DMS 273 (cell line): ENCODE data around the gene PNPLA3.
A peak's percentile ranks its signal among the peaks of the same experiment; 100 is the strongest.

Source experiments
- DNase-seq: peaks from one replicate; lab custom pipeline; 2025; ENCODE audit not compliant: unreplicated experiment; lab: John Stamatoyannopoulos, UW

PNPLA3 gene

DNA sequence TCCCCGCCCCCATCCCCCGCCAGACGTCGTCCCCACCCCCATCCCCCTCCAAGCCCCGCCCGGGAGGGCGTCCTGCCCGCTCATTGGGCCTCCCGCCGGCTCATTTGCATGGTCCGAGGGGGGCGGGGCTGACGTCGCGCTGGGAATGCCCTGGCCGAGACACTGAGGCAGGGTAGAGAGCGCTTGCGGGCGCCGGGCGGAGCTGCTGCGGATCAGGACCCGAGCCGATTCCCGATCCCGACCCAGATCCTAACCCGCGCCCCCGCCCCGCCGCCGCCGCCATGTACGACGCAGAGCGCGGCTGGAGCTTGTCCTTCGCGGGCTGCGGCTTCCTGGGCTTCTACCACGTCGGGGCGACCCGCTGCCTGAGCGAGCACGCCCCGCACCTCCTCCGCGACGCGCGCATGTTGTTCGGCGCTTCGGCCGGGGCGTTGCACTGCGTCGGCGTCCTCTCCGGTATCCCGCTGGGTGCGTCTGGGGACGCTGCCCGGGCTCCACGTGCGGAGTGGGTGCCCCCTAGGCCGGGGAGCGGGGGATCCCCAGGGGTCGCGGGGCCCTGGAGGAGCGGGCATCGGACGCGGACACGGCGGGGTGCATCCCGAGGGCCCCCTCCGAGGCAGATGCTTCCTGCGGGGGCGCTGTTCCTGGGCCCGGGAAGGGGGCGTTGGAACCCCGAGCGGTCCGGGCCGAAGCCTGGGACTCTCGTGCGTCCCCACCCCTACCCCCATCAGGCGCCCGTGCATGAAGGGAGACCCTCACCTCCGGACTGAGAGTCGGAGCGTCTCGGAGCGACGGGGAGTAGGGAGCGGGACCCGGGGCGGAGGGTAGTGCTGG, at the start of gene PNPLA3:
Gene PNPLA3 (plus strand): TSS at position 175 of the 834 bp plus-strand sequence. CDS start 107 bp downstream, at position 282.
- peak; percentile 88 for DNase-seq

- DNase-seq: no peak
These were observed 46.6 kb upstream of the PNPLA3 start for GRCh38 chr22:43876866-43877509.

DNA sequence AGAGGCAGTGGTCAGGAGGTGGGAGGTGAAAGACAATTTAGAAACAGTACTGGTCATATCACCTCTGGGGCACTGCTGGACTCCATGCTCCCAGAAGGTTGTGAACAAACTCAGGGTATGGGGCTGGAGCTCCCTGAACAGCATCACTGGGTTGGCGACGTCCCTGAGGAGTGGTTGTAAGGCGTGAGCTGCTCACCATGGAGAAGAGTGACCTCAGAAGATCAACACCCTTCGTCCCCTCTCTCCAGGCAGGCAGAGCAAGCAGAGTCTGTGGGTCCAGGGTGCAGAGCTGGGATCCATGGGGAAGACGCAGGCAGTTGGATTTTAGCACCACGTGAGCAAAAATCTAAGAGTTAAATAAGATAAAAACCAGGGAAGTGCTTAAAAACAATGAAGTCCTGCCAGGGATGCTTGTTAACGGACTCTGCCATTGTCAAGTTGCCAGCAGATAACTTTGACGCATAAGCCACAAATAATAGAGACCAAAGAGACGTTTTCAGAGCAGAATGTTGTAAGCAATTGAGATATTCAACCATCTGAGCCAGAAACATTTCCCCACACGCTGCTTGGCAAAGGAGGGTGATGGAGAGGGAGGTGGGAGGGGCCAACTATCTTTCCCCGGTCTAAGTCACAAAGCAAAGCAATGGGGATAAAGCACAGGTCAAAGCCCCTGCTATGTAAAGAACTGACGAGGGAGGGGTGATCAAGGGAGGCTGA, 45.4 kb upstream of the PNPLA3 start:
- no peak for DNase-seq

DNA sequence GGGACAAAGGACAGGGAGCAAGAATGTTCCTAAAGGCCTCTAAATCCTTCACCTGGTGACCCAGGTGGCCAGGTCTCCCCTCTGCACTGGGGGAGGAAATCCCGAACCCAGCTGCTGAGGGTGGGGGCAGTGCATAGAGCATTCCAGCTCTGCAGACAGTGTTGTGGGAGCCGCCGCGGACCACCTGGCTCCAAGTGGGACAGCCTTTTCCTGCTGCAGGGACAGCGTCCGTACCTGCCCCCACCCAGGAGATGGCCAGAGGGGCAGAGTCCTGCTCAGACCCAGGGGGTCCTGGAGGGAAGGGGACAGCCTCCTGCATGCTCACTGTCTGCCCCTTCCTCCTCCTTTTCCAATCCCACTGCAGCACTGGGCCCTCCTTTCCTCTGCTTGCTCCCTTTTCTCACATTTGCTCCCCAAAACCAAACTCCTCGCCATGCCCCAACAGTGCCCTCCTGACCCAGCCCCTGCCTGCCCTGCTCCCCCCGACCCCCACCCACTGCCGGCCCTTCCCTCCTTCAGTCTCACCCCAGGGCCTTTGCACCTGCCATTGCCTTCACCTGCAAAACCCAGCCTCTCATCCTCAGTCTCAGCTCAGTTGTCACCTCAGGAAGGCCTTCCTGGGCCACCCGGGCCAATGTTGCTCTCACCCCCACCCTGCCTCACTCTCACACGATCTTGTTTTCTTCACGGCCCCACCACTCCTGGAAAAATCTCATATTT, 44.6 kb upstream of the PNPLA3 start:
- DNase-seq: no peak

DNA sequence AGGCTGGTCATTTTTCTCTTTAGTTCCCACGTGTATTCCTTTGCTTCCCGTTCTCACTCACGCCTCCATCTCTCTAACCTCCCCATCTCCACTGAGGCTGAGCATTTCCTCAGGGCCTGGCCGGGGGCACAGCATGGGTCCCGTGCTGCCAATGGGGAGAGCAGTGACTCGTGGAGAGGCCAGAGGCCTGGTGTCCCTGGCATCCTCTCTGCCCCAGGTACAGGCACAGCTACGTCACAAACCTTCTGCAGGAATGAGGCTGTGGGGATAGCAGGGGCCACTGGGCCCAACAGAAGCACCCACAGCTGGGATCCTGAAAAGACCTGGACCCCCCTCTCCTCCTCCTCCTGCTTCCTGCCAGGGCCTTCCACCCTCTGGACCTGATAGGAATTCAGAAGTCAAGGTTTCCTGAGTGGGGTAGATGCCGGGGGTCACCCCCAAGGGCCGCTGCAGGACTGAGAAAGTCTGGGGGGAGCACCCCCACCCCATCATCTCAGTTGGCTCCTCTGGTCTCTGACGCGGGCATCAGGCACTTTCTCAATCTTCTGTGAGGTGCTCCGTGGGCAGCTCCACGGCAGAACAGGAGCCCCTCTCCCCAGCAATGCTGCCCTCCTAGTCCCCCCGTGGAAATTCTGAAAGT, 43.6 kb upstream of the PNPLA3 start:
- no peak for DNase-seq

- no peak for DNase-seq
These were observed 43.0 kb upstream of the PNPLA3 start for GRCh38 chr22:43880541-43880991.

DNA sequence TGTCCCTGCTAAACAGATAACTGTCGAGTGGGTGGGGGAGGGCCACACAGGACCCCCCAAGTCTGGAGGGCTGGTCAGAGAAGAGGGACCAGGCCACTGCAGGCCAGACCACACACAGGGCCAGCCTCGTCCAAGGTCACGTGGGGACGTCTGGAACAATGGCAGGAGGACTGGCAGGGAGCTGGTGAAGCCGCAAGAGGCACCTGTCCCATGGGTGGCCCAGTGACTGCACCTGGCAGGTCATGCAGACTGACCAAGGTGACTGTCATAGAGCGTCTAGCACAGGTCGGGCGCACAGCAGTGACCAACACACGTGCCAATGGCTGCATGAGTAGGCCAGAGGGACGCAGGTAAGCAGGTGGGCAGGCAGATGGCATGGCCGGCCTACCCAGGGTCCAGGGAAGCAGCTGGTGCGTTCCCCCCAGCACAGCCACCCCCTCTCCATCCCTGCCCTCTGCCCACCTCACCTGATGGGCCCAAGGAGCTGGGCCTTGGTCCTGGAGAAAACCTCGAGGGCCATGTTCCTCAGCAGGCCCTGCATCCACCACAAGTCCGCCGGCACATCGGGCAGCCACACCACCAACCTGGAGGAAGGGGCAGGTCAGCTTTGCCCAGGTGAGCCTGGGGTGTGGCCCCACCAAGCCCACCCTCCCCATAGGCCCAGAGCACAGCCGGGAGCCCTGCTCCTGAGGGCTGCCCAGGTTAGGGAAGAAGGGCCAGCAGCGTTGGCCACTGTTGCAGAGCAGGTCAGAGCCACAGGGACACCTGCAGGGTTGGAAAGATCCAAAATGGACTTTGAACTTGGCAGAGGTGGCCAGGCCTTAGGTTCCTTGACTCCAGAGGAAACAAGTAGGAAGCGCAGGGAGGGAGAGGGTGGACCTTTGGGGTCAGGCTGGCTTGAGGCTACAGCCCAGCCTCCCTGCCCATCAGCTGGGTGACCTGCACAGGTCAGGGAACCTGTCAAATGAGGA, 42.2 kb upstream of the PNPLA3 start:
- no peak for DNase-seq

DNA sequence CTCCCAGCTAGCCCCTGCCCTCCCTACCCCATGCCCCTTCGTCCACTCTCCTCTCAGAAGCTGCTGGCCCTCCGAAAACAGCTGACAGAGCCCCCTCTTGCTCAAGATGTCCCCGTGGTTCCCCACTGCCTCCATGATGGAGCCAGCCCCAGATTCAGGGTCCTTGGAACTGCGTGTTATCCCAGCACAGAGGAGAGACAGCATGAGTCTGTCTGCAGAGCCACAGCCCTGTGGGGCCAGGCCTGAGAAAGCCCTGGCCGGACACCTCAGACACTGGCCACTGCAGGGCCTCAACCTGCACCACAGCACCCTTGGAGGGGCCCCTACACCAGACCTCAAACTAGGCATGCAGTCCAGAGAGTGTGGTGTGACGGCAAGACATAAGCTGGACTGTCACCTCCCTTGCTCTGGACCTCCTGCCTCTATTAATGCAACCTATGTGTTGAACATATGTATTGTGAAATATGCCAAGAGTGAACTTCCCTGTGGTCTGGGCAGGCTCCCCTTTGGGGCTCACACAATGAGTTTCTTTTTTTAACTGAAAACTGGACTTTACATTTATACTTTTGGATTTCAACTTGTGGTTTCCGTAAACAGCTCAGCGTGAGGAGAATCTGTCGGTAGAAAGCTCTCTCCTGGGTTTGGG, 41.4 kb upstream of the PNPLA3 start:
- DNase-seq: no peak

- DNase-seq: peak; percentile 81
These were observed 40.5 kb upstream of the PNPLA3 start for GRCh38 chr22:43883012-43883661.

DNA sequence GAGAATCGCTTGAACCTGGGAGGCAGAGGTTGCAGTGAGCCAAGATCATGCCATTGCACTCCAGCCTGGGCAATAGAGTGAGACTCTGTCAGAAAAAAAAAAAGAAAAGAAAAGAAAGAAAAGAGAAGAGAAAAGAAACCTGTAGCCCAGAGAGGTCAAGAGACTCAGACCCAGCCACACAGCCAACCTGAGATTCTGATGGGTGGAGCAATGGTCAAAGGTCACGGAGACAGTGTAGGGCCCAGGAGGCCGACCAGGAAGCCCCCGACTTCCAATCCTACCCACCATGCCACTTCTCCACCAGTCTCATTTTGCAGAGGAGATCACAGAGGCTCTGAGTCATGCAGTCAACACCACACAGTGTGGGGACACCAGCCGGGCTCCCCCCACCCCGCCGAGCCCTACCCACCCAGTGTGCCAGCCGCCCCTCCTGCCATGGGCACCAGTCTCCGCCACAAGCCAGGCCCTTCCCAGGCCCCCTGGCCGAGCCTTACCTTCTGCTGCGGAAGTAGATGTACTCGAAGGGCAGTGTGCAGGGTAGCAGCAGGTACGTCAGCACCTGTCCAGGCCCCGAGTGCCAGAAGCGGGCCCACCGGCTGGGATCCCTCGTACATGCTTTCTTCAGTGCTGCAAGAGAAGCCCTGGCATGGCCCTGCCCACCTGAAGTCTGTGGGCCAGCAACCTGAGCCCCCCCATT, 39.7 kb upstream of the PNPLA3 start:
- no peak for DNase-seq

GRCh38 chr22:43884600-43885318, 38.8 kb upstream of the PNPLA3 start:
- peak; percentile 84 for DNase-seq

- DNase-seq: no peak
These were observed 38.3 kb upstream of the PNPLA3 start for GRCh38 chr22:43885319-43885671.

GRCh38 chr22:43885786-43886185, 37.8 kb upstream of the PNPLA3 start:
- DNase-seq: no peak

DNA sequence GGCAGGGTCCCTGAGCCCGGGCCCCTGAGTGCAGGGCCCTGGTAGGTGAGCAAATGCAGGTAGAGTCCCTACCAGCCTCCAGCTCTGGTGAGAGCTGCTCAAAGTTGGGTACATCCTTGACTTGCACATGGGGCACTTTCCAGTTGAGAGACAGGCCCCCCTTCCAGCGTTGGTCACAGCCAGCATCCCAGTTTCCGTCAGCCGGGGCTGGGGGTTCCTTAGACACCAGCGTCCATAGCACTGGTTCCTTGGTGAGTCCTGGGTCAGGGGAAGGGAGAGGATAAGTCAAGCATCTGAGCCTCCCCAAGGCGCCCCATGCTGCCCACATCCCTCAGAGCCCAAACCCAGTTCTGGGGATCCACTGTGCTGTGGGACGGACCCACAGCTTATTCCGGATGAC, 37.4 kb upstream of the PNPLA3 start:
- no peak for DNase-seq

DNA sequence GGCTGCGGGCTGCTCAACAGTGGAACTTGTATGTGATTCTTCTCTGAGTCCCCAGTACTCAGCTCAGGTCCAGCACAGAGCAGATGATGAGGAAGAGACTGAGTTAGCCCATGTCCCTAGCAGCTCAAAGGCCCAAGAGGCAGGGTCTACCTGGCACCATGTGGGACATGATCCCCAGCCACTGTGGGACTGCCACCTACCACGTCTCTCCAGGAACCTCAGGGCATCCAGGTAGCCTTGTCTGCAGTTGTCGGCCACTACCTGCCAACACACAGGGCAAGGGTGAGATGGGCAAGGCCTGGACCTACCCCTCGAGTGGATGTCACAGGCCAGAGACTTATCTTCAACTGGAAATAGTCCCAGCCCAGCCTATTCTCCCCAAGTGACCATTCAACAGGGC, 36.2 kb upstream of the PNPLA3 start:
- DNase-seq: no peak

GRCh38 chr22:43888740-43889139, 34.9 kb upstream of the PNPLA3 start:
- DNase-seq: no peak

- no peak for DNase-seq
These were observed 34.3 kb upstream of the PNPLA3 start for GRCh38 chr22:43889201-43889859.
